Embryonic facial prominence (tissue), 1 donor: ENCODE results near the gene COL4A6.
"Not testable (repeated sequence)": the region's sequence is repeated elsewhere in the genome, so short reads cannot be mapped to it uniquely, and the experiment has no call there.

Experiments used
- DNase-seq: peaks from one replicate; pipeline ENCODE4 v3.0.0-alpha.2; 2016; ENCODE audit errors: extremely low spot score

Gene COL4A6

GRCh38 chrX:108438110-108438623 lies at the start of gene COL4A6:
COL4A6 (minus strand) TSS chrX:108438422; CDS start chrX:108438196, 226 bp downstream.
- DNase-seq, result no peak

GRCh38 chrX:108485960-108486359 lies 47.7 kb upstream of the COL4A6 start:
- DNase-seq, result no peak

- DNase-seq, result no peak
Measured at GRCh38 chrX:108484251-108484650, 46.0 kb upstream of the COL4A6 start.

GRCh38 chrX:108481528-108481927 lies 43.3 kb upstream of the COL4A6 start:
- DNase-seq, result not testable (repeated sequence)

GRCh38 chrX:108473979-108474378 lies 35.8 kb upstream of the COL4A6 start:
- no peak for DNase-seq

- DNase-seq, result no peak
Measured at GRCh38 chrX:108468486-108468885, 30.3 kb upstream of the COL4A6 start.

GRCh38 chrX:108464604-108465003 lies 26.4 kb upstream of the COL4A6 start:
- no peak for DNase-seq

- DNase-seq, result no peak
Measured at GRCh38 chrX:108456971-108457477, 18.8 kb upstream of the COL4A6 start.

GRCh38 chrX:108453841-108454240 lies 15.6 kb upstream of the COL4A6 start:
- no peak for DNase-seq

- no peak for DNase-seq
Measured at GRCh38 chrX:108447303-108447702, 9.1 kb upstream of the COL4A6 start.

GRCh38 chrX:108442901-108443464 lies 4.8 kb upstream of the COL4A6 start:
- DNase-seq, result no peak

GRCh38 chrX:108439961-108440696 lies 1.9 kb upstream of the COL4A6 start:
- no peak for DNase-seq

- peak; percentile 76 for DNase-seq
Measured at GRCh38 chrX:108439426-108439942, 1.3 kb upstream of the COL4A6 start, which contains the start of gene COL4A5. COL4A5 (plus strand) TSS chrX:108439838; CDS start chrX:108440126, 288 bp downstream.

- no peak for DNase-seq
Measured at GRCh38 chrX:108437349-108438109, 693 bp downstream of the COL4A6 start.

GRCh38 chrX:108435261-108435660 lies 3.0 kb downstream of the COL4A6 start:
- no peak for DNase-seq

GRCh38 chrX:108426262-108426661 lies 12.0 kb downstream of the COL4A6 start:
- DNase-seq, result no peak

GRCh38 chrX:108420481-108420880 lies 17.7 kb downstream of the COL4A6 start:
- DNase-seq, result no peak

- DNase-seq, result no peak
Measured at GRCh38 chrX:108419401-108419800, 18.8 kb downstream of the COL4A6 start.

GRCh38 chrX:108417257-108417656 lies 21.0 kb downstream of the COL4A6 start:
- no peak for DNase-seq

- no peak for DNase-seq
Measured at GRCh38 chrX:108415891-108416290, 22.3 kb downstream of the COL4A6 start.

- no peak for DNase-seq
Measured at GRCh38 chrX:108415146-108415545, 23.1 kb downstream of the COL4A6 start.

- DNase-seq, result no peak
Measured at GRCh38 chrX:108412783-108413182, 25.4 kb downstream of the COL4A6 start.
